GM12892 (cell line): Measurements from ENCODE around the gene PSORS1C2.

Source experiments
- POLR2A ChIP-seq: IDR thresholded peaks from 2 replicates; pipeline ENCODE4 v1.6.1; 2011; ENCODE audit warnings: low read depth, low read length, control low read depth
- TAF1 ChIP-seq: IDR thresholded peaks from 2 replicates; pipeline ENCODE4 v1.6.1; 2011; ENCODE audit warnings: low read depth, mild to moderate bottlenecking, control low read depth, low read length, borderline replicate concordance

DNA sequence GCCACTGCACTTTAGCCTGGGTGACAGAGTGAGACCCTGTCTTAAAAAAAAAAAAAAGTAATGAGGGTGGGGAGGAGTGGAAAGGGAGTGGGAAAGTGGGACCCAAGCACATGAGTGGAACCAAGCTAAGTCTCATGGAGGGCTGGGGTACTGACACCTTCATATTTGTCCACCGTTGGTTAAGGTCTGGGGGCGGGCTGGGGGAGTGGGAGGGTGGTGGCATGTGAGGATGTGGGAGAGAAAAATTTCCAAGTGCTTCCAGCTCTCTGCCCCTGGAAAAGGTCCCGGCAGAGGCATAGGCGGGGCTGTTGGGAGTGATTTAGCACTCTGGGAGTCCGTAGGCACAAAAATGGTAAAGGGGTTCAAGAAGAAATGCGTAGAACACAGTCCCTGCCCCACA lies 6.1 kb downstream of the PSORS1C2 start:
- no peak for TF ChIP-seq POLR2A
- TF ChIP-seq TAF1: no peak
